Heart left ventricle (tissue), 13 donors: ENCODE results near the gene PRRG2.

ENCODE experiments used
- POLR2A ChIP-seq, 2 donors: fragments of 450-650 bp; IDR thresholded peaks; one replicate each; pipeline ENCODE4 v1.6.1; 2017; ENCODE audit warnings: antibody characterized with exemption in 2 of 2, mild to moderate bottlenecking in 2 of 2, moderate library complexity in 2 of 2
- TF ChIP-seq, protein P1 (sequence below), 12 donors: fragments of 200-600 bp; sonication (generic) in 4 of 12; IDR thresholded peaks; one replicate each; pipeline versions ENCODE4 v1.5.0 to v1.8.0; 2018 to 2022; ENCODE audit warnings: antibody characterized with exemption in 12 of 12, mild to moderate bottlenecking in 5 of 12
- donor health status: ischemic (EF 13 %, LVEDD 7.1; RV severe dilation, severe dysfunction).
- donor health status: DM: no; HTN: yes; CAD: no.
- donor health status: DM: no; HTN: no; CAD: no.
- donor health status: ischemic (EF 25% LVEDD 6.9; RV normal size, moderate dysfunction).
- donor health status: ischemic (EF 25% LVEDD 5.7; RV mildly dilated, moderate dysfunction).
- donor health status: ischemic (EF 35%, LVEDD 5.7; RV mildly dilated, moderate dysfunction).
- donor health status: nonischemic (EF 11% LVEDD 7.7; RV severe dilation, severe dysfunction).
- donor health status: DM: yes; HTN: yes; CAD: no.
- donor health status: PGD.
- donor health status: ischemic (EF 29% LVEDD 5.4; RV normal size, mild dysfunction).
- donor health status: nonischemic (EF 23%, LVEDD 6.1; RV moderate dilation, normal function).

DNA sequence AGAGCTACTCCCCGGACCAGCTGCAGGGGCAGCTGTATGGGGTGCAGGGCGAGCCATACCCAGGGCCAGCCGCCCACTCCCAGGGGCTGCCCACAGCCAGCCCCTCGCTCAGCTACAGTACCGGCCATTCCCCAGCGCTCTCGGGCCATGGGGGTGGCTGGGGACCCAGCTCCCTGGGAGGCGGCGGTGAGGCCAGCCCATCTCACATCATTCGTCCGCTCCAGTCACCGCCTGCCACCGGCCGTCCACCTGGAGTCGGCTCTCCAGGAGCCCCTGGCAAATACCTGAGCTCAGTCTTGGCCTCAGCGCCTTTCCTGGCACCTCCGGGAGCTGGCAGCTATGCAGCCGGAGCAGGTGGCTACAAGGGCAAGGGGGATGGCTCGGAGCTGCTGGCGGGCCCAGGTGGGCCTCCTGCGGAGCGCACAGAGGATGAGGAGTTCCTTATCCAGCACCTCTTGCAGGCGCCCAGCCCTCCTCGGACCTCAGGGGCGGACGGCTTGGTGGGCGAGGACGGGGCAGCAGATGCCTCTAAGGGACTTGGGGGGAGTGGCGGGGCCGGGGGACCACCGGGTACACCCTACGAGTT, 14.8 kb downstream of the PRRG2 start:
- TF ChIP-seq, protein P1, sequence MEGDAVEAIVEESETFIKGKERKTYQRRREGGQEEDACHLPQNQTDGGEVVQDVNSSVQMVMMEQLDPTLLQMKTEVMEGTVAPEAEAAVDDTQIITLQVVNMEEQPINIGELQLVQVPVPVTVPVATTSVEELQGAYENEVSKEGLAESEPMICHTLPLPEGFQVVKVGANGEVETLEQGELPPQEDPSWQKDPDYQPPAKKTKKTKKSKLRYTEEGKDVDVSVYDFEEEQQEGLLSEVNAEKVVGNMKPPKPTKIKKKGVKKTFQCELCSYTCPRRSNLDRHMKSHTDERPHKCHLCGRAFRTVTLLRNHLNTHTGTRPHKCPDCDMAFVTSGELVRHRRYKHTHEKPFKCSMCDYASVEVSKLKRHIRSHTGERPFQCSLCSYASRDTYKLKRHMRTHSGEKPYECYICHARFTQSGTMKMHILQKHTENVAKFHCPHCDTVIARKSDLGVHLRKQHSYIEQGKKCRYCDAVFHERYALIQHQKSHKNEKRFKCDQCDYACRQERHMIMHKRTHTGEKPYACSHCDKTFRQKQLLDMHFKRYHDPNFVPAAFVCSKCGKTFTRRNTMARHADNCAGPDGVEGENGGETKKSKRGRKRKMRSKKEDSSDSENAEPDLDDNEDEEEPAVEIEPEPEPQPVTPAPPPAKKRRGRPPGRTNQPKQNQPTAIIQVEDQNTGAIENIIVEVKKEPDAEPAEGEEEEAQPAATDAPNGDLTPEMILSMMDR (IDR thresholded peaks at IDR 0.05), result no peak
- TF ChIP-seq POLR2A (IDR thresholded peaks at IDR 0.05), result no peak
